Motor neuron (in vitro differentiated cells): Measurements from ENCODE around the gene DEXI. TPM values are rescaled to one million over a fixed set of nuclear protein-coding genes. Genes with fewer than 3 reads are reported as not detected.
A peak's percentile ranks its signal among the peaks of the same experiment; 100 is the strongest.

ENCODE experiments used
- ATAC-seq, 8 experiments: fragments of 200-7000 bp; cut with Tn5 transposase; replicated peaks in 6 of 8; 2 replicates each; pipeline ENCODE4 v1.8.0; 2021; ENCODE audit warnings: mild to moderate bottlenecking in 8 of 8, moderate library complexity in 8 of 8
- H3K27ac ChIP-seq, 2 donors: fragments of 250-450 bp; sonication (Bioruptor Pico); 2 replicates each; pipeline ENCODE4 v1.9.0; 2021; ENCODE audit warnings: antibody characterized with exemption in 2 of 2, mild to moderate bottlenecking in 2 of 2, moderate library complexity in 1 of 2
- H3K4me1 ChIP-seq, 2 donors: fragments of 250-450 bp; sonication (Bioruptor Pico); replicated peaks in 1 of 2; 2 replicates each; pipeline ENCODE4 v1.6.1; 2021; ENCODE audit warnings: antibody characterized with exemption in 2 of 2, mild to moderate bottlenecking in 2 of 2, moderate library complexity in 1 of 2
- H3K4me3 ChIP-seq, 5 donors: fragments of 250-450 bp; sonication (Bioruptor Pico); 2 replicates each; pipeline ENCODE4 v1.9.0; 2021; ENCODE audit warnings: antibody characterized with exemption in 5 of 5, mild to moderate bottlenecking in 5 of 5, moderate library complexity in 4 of 5
- WGBS, 10 experiments: fragments of 450-650 bp; shearing (Covaris generic); methylation state at CpG; one replicate each; pipeline ENCODE4 v1.0.0; 2022; 5-methylcytosine and 5-hydroxymethylcytosine counted together
- in situ Hi-C, 9 experiments: fragments of 400-800 bp; cut with MboI; loops; one replicate each; pipeline ENCODE4 v1.15.0; 2021; ENCODE audit warnings: low sequenced_read_pairs in 9 of 9, low pct_unique_long_range_greater_than_20kb in 2 of 9; ENCODE audit not compliant: unreplicated experiment in 9 of 9
- total RNA-seq, 8 experiments: library from RNA; unstranded; fragments of 300-600 nt; gene quantifications; 2 replicates each; pipeline versions ENCODE4 v1.2.3 to v1.2.4, GENCODE V29; 2022

DEXI gene
- total RNA-seq, result 10 to 100 TPM; 18.6 to 50.2 (median 27.1) TPM

GRCh38 chr16:10942352-10943063, at the start of gene DEXI:
Gene DEXI, minus strand, starts transcription at chr16:10942468. Its CDS starts 463 bp downstream, at chr16:10942005.
- Histone ChIP-seq H3K4me1 (peaks cover 39 to 43% of the 10 kb centered on the region in 2 donors), H3K27ac (peak within 1 kb of the TSS; percentile 14 to 58), H3K4me3 (peak within 1 kb of the TSS; percentile 61 to 90 (median 79))
- in situ Hi-C loops, result no loop called here
- peak; percentile 56 to 83 (median 78) for ATAC-seq
- 0 to 75% (median 38%) methylated on average over 1 to 9 of the region's 55 CpGs; no CpG with 5 or more reads in 3 of the 10 experiments for whole genome bisulfite sequencing, 10 experiments

DNA sequence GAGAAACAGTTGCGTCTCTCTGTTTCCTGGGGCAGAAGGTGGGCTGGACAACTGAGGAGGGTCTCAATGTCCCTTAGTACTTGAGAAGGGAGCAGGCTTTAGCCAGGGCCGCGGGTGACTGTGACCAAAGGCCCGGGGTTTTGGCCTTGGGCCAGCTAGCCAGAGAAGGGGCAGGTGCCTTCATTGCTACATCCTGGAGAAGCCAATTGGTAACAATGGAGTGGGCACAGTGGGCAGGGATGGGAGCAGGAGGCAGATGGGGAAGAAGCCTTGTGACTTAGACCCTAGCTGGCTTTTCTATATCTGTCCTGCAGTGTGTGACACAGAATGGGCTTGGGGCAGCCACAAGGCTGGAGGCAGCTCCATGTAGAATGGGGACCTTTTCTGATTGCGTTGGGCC, 48.1 kb upstream of the DEXI start:
- ATAC-seq, result no peak
- no peak overlapping the region for H3K4me3 ChIP-seq
- H3K27ac ChIP-seq, result no peak overlapping the region
- in situ Hi-C loops, result no loop called here
- H3K4me1 ChIP-seq, result peaks cover 21 to 25% of the 10 kb centered on the region in 2 donors
- WGBS, 10 experiments, result 90 to 100% (median 100%) methylated on average over 1 to 3 of the region's 5 CpGs; no CpG with 5 or more reads in 2 of the 10 experiments

DNA sequence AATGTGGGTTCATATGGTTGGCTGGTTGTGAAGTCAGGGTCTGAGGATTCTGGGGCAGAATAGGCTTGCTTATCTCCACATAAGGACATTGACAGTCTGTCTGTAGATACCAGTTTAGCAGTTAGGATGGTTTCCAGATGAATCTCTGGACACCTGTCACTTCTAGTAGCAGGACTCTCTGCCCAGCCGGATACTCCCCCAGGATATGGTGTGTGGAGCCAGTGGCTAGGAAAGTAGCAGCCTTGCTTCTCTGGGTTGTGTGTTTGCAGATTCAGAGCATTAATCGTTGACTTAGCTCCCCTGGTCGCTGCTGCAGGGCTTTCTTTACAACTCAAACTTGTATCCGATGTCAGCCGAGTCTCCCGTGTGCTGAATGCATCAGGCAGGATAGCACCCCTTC, 47.3 kb upstream of the DEXI start:
- no peak for ATAC-seq
- WGBS, 10 experiments, result 63 to 100% (median 80%) methylated on average over 1 to 5 of the region's 6 CpGs; no CpG with 5 or more reads in 3 of the 10 experiments
- no peak overlapping the region for H3K4me3 ChIP-seq
- in situ Hi-C loops, result no loop called here
- no peak overlapping the region for H3K27ac ChIP-seq
- H3K4me1 ChIP-seq, result peaks cover 21 to 27% of the 10 kb centered on the region in 2 donors

- Histone ChIP-seq H3K4me3 (no peak overlapping the region), H3K27ac (no peak overlapping the region), H3K4me1 (peaks cover 21 to 27% of the 10 kb centered on the region in 2 donors)
- ATAC-seq, result no peak
- in situ Hi-C loops, result no loop called here
- WGBS, 10 experiments, result 39 to 100% (median 77%) methylated on average over 1 to 4 of the region's 6 CpGs; no CpG with 5 or more reads in 1 of the 10 experiments
These were observed 46.6 kb upstream of the DEXI start for GRCh38 chr16:10988879-10989278.

DNA sequence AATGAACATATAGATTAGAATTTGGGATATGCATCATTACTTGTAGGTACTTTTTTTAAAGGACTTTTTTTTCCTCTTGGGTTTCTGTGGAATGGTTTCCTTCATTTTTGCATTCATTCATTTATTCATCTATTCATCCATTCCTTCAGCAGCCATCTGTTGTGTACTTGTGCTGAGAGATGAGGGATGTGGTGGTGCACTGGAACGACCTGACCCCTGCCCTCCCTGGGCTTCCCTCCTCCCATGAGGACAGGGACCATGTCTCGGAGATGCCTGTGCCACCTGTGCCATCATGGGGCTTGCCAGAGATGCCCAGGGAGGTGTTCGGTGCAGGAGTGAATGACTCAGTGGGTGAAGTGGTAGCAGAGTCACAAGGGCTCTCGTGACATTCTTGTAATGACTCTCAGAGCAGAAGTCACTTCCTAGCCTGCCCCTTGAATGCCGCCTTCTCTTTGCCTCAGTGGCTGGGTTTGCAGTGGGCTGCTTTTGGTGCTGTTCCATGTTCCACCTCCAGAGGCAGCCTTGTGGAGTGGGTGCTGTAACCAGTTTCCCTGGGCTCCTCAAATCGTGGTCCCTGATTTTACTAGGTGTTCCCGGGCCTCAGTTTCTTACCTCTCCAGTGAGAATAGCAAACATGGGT, 46.0 kb upstream of the DEXI start:
- Histone ChIP-seq H3K27ac (no peak overlapping the region), H3K4me3 (no peak overlapping the region), H3K4me1 (peaks cover 21 to 27% of the 10 kb centered on the region in 2 donors)
- 30 to 100% (median 78%) methylated on average over 1 to 5 of the region's 7 CpGs; no CpG with 5 or more reads in 2 of the 10 experiments for WGBS, 10 experiments
- in situ Hi-C loops, result no loop called here
- no peak for ATAC-seq

DNA sequence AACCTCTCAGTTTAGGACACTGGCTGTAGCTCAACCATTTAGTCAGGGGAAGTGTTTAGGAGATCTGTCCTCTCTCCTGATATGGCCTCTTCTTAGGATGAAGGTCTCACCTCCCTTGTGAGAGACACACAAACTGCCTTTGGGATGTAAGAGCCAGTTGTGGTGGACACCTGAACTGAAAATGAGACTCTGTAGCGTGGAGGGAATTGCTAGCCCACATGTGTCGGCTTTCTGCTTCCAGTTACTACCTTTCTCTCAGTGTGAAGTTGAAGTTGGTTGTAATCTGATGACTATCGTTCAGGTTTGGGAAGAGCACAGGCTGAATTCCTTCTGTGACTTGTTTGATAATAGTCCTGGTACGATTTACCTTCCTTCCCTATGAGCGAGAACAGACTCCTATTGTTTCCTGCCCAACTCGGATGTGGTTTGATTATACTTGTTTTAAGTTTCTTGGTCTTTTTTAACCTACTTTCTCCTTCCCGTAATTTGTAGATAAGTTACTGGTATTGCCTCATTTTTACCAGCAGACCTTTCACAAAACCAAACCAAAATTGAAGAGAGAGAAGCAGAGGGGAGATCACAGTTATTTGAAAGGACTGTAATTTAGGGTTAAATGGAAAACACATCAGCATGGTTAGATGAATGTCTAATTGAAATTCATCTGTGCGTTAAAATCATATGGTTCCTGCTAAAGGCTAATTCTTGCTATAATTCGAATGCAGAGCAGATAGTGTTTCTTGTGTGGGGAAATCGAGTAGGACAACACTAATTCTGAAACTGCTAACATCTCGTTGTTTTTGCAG, 45.3 kb upstream of the DEXI start:
- H3K4me3 ChIP-seq, result no peak overlapping the region
- H3K4me1 ChIP-seq, result peaks cover 14 to 22% of the 10 kb centered on the region in 2 donors
- WGBS, 10 experiments, result 48 to 96% (median 87%) methylated on average over 4 to 10 of the region's 11 CpGs
- no peak overlapping the region for H3K27ac ChIP-seq
- ATAC-seq, result no peak
- in situ Hi-C loops, result no loop called here

DNA sequence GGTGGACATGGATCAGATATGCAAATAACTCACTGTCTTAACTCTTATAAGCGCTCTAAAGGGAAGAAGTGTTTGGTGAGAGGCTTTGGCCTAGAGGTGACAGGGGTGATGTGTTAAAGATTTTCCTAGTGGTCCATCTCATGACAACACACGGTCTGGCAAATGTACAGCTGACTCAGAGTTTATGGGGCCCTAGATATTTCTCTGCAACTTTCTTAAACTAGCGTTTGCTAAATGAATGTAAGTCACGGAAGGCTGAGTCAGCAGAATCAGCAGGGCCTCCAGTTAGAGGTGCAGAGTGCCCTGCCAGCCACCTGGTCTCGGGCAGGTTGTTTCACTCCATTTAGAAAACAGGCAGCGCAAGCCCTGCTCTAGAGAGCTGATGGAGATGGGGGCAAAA, 42.2 kb upstream of the DEXI start:
- 20 to 100% (median 91%) methylated on average over 1 to 3 of the region's 6 CpGs; no CpG with 5 or more reads in 4 of the 10 experiments for WGBS, 10 experiments
- in situ Hi-C loops, result no loop called here
- Histone ChIP-seq H3K27ac (no peak overlapping the region), H3K4me3 (no peak overlapping the region), H3K4me1 (peaks cover 0 to 5% of the 10 kb centered on the region in 2 donors)
- ATAC-seq, result no peak

- in situ Hi-C loops, result no loop called here
- H3K27ac ChIP-seq, result no peak overlapping the region
- ATAC-seq, result no peak
- 74 to 100% (median 95%) methylated on average over 3 to 6 of the region's 8 CpGs; no CpG with 5 or more reads in 2 of the 10 experiments for WGBS, 10 experiments
- H3K4me3 ChIP-seq, result no peak overlapping the region
- peaks cover 11 to 17% of the 10 kb centered on the region in 2 donors for H3K4me1 ChIP-seq
These were observed 40.9 kb upstream of the DEXI start for GRCh38 chr16:10983159-10983558.

GRCh38 chr16:10982465-10983150, 40.3 kb upstream of the DEXI start:
- Histone ChIP-seq H3K27ac (no peak overlapping the region), H3K4me1 (peaks cover 13 to 23% of the 10 kb centered on the region in 2 donors), H3K4me3 (no peak overlapping the region)
- ATAC-seq, result peak in 4 of 8 experiments; percentile 9 to 45 (median 25)
- 20 to 94% (median 89%) methylated on average over 1 to 13 of the region's 15 CpGs; no CpG with 5 or more reads in 1 of the 10 experiments for WGBS, 10 experiments
- in situ Hi-C loops, result no loop called here

- Histone ChIP-seq H3K4me1 (peaks cover 21 to 31% of the 10 kb centered on the region in 2 donors), H3K4me3 (no peak overlapping the region), H3K27ac (no peak overlapping the region)
- 41 to 100% (median 95%) methylated on average over 1 to 3 of the region's 4 CpGs; no CpG with 5 or more reads in 1 of the 10 experiments for WGBS, 10 experiments
- in situ Hi-C loops, result no loop called here
- ATAC-seq, result peak in 7 of 8 experiments; percentile 35 to 96 (median 74)
These were observed 39.5 kb upstream of the DEXI start for GRCh38 chr16:10981697-10982216.

DNA sequence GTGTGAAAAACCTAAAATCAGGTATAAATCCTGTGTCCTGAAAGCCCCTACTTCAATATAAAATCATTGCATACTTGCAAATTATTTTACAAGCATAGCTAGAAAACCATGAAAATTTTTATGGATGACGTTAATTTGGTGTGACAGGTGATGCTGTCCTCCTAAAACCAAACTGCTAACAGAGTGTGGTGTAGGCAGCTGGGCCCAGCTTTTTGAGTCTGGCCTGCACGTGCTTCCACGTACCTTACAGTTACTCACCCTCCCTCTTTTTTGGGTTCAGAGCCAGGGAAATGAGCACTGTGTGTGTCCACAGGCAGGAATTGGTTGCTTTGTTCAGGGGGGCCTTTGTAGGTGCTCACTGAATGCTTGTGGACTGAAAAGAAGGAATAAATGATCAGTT, 38.5 kb upstream of the DEXI start:
- ATAC-seq, result no peak
- H3K4me1 ChIP-seq, result peaks cover 26 to 39% of the 10 kb centered on the region in 2 donors
- H3K27ac ChIP-seq, result no peak overlapping the region
- WGBS, 10 experiments, result 83 to 100% (median 100%) methylated on average over 1 to 3 of the region's 3 CpGs; no CpG with 5 or more reads in 4 of the 10 experiments
- no peak overlapping the region for H3K4me3 ChIP-seq
- in situ Hi-C loops, result no loop called here
